Skin epidermis (tissue), 12 donors: ENCODE measurements around the gene C11orf24.
A peak's percentile ranks its signal among the peaks of the same experiment; 100 is the strongest.

Experiments used
- H3K27ac ChIP-seq, 21 experiments: fragments of 200-600 bp; sonication (generic) in 11 of 21; one replicate each; pipeline ENCODE4 v1.5.0; 2020; ENCODE audit warnings: mild to moderate bottlenecking in 3 of 21, inconsistent platforms in 2 of 21, moderate library complexity in 2 of 21
- H3K4me3 ChIP-seq, 7 experiments: fragments of 200-600 bp; sonication (generic) in 2 of 7; one replicate each; pipeline ENCODE4 v1.5.0; 2020; ENCODE audit warnings: inconsistent platforms in 2 of 7, mild to moderate bottlenecking in 2 of 7, moderate library complexity in 1 of 7

Gene C11orf24

DNA sequence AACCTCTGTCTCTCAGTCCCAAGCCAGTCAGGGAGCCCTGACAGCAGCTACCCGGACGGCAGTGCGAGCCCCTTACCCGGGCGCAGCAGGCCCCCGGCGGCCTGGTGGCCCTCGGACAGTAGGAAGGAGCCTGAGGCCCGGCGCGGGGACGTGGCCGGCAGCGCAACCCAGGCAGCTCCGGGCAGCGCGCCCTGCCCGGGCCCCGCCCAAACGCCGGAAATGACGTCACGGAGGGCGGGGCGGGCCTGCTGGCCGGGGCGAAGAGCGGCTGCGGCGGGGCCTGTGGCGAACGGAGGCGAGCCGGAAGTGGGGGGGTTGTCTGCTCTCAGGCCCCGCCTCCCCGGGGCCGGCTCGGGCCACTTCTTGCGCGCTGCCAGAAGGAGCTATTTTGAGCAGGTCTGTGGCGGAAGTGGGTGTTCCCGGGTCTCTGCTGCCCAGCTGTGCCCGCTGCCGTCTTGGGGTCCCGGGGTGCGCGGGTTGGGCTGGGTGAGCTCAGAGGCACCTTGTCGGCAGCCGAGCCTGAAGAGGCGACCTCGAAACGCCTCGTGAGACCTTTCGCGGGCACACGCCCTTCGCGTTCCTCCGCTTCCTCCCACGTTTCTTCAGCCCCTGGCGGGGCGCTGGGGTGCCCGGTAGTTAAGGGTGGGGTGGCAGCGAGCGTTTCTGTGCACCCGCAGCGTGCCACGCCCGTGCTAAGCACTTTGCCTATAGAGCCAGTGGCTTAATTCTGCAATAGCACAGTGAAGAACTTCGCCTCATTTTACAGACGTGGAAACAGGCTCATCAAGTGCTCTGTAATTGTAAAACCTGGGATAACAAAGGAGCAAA lies at the start of gene C11orf24:
Gene C11orf24 (minus strand): TSS at position 193 of the 828 bp plus-strand sequence. CDS start 8,206 bp downstream, outside the sequence.
- Histone ChIP-seq H3K27ac (peak within 1 kb of the TSS; percentile 88 to 99 (median 96)), H3K4me3 (peak within 1 kb of the TSS; percentile 66 to 88 (median 82))

DNA sequence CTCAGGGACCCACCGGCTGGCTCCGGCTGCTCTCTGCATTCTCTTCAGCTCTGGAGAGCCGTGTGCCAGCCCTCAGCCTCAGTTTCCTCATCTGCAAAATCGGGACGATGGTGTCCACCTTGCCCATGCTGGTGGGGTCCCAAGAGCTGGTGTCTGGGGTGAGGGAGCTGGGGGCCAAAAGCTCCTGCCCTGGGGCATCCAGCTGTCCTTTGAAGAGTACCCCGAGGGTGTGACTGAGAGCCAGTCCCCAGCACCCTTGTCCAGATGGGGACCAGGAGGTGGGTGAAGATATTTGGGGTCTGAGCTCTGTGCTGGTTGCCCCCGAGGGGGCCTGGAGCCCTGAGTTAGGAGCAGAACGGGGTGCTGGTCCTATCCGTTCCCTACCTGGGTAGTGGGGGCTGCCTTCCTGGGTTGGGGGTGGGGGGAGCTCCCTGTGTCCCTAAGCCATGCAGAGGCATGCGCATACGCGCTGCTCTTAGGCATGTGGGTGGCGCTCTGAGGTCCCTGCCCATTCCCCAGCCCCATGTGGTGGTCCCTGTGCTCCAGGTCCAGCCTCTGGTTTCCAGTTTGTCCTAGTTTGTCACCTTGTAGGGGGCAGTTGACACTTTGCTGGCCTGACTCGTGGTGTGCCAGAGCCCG lies 45.5 kb upstream of the C11orf24 start:
- Histone ChIP-seq H3K4me3 (no peak overlapping the region), H3K27ac (no peak overlapping the region)

DNA sequence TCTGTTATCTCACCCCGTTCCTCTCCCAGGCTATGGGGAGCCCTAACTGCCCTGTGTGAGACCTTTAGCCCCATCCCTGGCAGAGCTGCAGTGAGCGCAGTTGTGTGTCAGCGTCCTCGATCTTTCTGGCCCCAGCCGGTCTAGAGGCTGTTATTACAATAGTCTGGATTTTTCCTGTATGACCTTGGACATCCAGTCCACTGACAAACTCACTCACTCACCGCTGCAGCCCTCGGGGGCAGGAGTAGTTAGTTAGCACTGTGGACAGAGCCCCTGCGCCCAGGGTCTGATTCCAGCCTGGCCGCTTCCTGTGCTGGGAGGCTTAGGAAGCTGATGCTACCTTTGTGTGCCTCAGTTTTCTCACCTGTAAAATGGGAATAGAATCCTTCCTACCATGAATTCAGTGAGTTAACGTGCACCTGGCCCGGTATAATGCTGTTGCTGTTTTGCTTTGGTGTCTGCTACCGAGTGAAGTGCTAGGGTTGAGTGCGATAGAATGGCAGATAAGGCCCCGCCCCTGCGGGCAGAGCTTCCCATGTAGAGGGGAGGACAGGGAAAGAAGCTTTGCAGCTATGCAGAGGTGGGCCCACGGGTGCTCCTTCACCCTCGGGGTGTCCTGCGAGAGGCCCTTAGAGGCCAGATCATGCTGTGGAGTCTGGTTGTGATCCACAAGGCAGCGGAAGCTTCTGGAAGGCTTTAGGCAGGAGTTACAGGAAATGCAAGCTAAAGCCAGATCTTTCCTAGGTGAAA lies 43.6 kb upstream of the C11orf24 start:
- Histone ChIP-seq H3K27ac (peak overlapping the region in 9 of 21 experiments; percentile 7 to 87 (median 74)), H3K4me3 (no peak overlapping the region)

- Histone ChIP-seq H3K4me3 (peak overlapping the region in 5 of 7 experiments; percentile 42 to 69 (median 60)), H3K27ac (peak overlapping the region in 15 of 21 experiments; percentile 1 to 87 (median 74))
These were observed 42.7 kb upstream of the C11orf24 start for GRCh38 chr11:68314203-68315170.

DNA sequence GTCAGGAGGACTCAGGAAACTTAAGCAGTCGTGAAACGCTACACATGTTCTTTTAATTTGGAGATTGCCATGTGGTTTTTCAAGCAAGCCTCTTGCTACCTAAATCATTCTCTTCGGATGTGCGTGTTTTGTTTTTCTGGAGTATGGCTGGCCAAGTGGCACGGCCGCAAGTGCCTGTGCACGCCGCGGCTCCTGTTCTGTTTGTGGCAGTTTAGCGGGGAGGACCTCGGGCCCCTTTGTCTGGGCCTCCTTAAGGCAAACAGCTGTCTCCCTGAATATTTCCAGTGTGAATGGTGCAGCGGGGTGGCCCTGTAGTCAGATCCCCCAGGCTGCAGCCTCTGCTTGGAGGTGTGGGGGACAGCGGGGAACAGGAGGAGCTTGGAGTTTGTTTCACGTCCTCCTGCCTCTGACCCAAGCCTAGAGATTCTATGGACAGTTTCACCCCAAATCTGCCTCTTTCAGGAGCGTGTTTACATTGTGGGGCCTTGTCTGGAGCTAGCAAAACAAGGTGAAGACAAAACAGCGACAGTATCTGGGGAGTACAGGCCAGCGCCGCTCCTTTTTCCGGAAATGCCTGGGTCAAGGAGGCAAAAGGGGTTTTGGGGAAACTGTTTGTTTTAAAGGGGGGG lies 41.9 kb upstream of the C11orf24 start:
- Histone ChIP-seq H3K4me3 (peak overlapping the region; percentile 33 to 69 (median 53)), H3K27ac (peak overlapping the region in 14 of 21 experiments; percentile 1 to 87 (median 76))

- H3K4me3 ChIP-seq: peak overlapping the region; percentile 33 to 69 (median 53)
- peak overlapping the region in 18 of 21 experiments; percentile 0 to 87 (median 72) for H3K27ac ChIP-seq
These were observed 41.2 kb upstream of the C11orf24 start for GRCh38 chr11:68312780-68313573.

DNA sequence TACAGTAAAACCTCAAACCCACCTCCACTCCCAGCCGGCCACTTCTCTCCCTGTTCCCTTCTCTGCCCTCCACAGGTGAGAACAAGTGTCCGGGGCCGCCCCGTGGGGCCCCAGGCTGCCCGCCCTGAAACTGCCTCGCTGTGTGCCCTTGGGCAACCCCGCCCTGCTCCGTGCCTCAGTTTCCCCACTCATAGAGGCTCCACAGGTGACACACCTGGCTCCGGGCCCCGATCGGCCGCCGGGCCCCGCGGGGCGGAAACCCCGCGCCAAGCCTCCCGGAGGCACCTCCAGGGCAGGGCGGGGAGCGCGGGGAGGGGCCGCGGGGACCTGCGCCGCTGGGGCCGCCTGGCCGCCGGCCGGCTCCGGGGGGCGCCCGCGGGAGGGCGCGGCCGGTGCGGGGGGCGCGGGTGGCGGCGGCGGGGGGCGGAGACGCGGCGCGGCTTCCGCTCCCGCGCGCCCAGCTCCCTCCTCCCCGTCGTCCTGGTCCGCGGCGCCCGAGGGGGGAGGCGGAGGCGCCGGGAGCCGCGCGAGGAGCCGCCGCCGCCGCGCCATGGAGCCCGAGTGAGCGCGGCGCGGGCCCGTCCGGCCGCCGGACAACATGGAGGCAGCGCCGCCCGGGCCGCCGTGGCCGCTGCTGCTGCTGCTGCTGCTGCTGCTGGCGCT lies 40.5 kb upstream of the C11orf24 start, which contains the start of gene LRP5:
Gene LRP5 (plus strand): TSS at position 475 of the 663 bp plus-strand sequence. CDS start 124 bp downstream, at position 599.
- peak within 1 kb of the TSS in 18 of 21 experiments; percentile 0 to 87 (median 72) for H3K27ac ChIP-seq

GRCh38 chr11:68311160-68312116 lies 39.7 kb upstream of the C11orf24 start:
- Histone ChIP-seq H3K4me3 (peak overlapping the region in 2 of 7 experiments; percentile 64 to 69), H3K27ac (peak overlapping the region in 5 of 21 experiments; percentile 2 to 63 (median 43))

More for the DNA sequence above, 40.5 kb upstream of the C11orf24 start, which contains the start of gene LRP5:
- peak within 1 kb of the TSS; percentile 33 to 69 (median 53) for H3K4me3 ChIP-seq

DNA sequence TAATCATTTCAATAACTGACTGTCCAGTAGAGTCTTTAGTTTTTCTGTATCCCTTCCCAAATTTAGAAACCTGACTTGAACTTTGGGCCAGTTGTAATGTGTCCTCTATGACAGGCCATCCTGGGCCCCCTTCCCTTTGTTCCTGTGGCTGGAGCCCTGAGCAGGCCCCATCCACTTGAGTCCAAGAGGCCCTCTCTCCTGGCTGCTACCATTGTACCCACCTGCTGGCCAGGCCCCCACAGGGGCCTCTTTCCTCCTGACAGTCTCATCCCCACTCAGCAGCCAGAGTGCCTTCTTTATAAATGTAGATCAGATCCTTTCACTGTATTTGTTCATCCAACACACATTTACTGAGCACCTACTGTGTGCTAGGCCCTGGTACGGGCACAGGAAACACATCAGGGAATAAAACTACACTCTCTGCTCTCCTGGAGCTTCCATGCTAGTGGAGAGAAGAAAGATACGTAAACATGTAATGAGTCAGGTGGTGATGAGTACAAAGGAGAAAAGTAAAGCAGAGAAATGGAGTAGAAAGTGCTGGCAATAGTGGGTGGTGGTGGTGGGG lies 37.9 kb upstream of the C11orf24 start:
- H3K27ac ChIP-seq: no peak overlapping the region
- no peak overlapping the region for H3K4me3 ChIP-seq

- Histone ChIP-seq H3K4me3 (no peak overlapping the region), H3K27ac (no peak overlapping the region)
These were observed 36.3 kb upstream of the C11orf24 start for GRCh38 chr11:68308068-68308467.

GRCh38 chr11:68306636-68307035 lies 34.9 kb upstream of the C11orf24 start:
- H3K27ac ChIP-seq: no peak overlapping the region
- H3K4me3 ChIP-seq: no peak overlapping the region

GRCh38 chr11:68303982-68304780 lies 32.4 kb upstream of the C11orf24 start:
- H3K27ac ChIP-seq: no peak overlapping the region
- no peak overlapping the region for H3K4me3 ChIP-seq

GRCh38 chr11:68303083-68303482 lies 31.3 kb upstream of the C11orf24 start:
- Histone ChIP-seq H3K27ac (no peak overlapping the region), H3K4me3 (no peak overlapping the region)

DNA sequence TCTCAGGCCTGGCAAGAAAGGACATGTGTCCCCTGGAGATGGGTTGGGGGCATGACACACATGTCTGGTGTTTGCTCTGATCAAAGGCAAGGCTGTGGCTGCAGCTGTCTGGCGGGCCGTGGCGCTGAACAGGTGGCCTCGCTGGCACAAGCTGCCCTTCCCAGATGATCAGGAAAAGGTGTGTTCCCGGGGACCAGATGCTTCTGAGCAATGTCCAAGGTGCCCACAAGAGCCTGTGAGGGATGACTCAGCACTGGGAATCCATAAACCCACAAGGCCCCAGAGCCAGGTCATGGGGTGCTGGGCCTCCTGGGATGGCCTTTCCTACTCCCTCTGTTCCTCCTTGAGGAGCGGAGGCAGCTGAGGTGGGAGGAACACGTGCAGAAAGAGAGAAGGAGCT lies 30.9 kb upstream of the C11orf24 start:
- Histone ChIP-seq H3K27ac (no peak overlapping the region), H3K4me3 (no peak overlapping the region)

- Histone ChIP-seq H3K27ac (no peak overlapping the region), H3K4me3 (no peak overlapping the region)
These were observed 30.5 kb upstream of the C11orf24 start for GRCh38 chr11:68302256-68302655.
